Pancreas (tissue), 10 donors: ENCODE data around the gene PNMA8C. TPM values are rescaled to one million over a fixed set of nuclear protein-coding genes. Genes with fewer than 3 reads are reported as not detected.

Source experiments
- ATAC-seq, 4 donors: fragments of 200-7000 bp; cut with Tn5 transposase; one replicate each; pipeline versions ENCODE4 v1.8.0 to v1.9.1; 2020; ENCODE audit warnings: mild to moderate bottlenecking in 4 of 4, moderate library complexity in 4 of 4
- DNase-seq, 6 donors: peaks; one replicate each; pipeline ENCODE4 v3.0.0-alpha.2; 2020
- FAIRE-seq: peaks from 2 replicates; lab custom pipeline; 2012; peaks lifted over from hg19 to GRCh38; lab: Jason Lieb, UNC
- H3K27ac ChIP-seq, 4 donors: fragments of 200-600 bp; sonication (generic); 1 replicate in 3 of 4; 2 replicates in 1 of 4; pipeline versions ENCODE4 v1.5.0 to v1.8.0; 2020
- H3K27me3 ChIP-seq, 4 donors: fragments of 200-600 bp; one replicate each; pipeline ENCODE4 v1.8.0; 2021
- H3K36me3 ChIP-seq, 3 donors: fragments of 200-600 bp; sonication (generic) in 1 of 3; one replicate each; pipeline versions ENCODE4 v1.5.0 to v1.8.0; 2020 to 2021
- H3K4me1 ChIP-seq, 3 donors: fragments of 200-600 bp; one replicate each; pipeline ENCODE4 v1.8.0; 2021
- H3K4me3 ChIP-seq, 4 donors: fragments of 200-600 bp; sonication (generic) in 2 of 4; one replicate each; pipeline versions ENCODE4 v1.5.0 to v1.8.0; 2020 to 2021
- H3K9me3 ChIP-seq, 4 donors: fragments of 200-600 bp; one replicate each; pipeline ENCODE4 v1.8.0; 2021
- CTCF ChIP-seq, 4 donors: fragments of 200-600 bp; sonication (generic) in 3 of 4; IDR thresholded peaks; one replicate each; pipeline versions ENCODE4 v1.5.0 to v1.8.0; 2021; ENCODE audit warnings: antibody characterized with exemption in 4 of 4
- WGBS, 2 donors: extraction: QIAGEN DNeasy Blood & Tissue Kit; methylation state at CpG; one replicate each; pipeline ENCODE4 v1.1.7; 2013; 5-methylcytosine and 5-hydroxymethylcytosine counted together
- intact Hi-C, 3 donors: fragments of 100-400 bp; cut with DNase I; formaldehyde crosslinking; loops; one replicate each; pipeline versions ENCODE4 v1.11.1 to v1.14.2; 2022
- polyA plus RNA-seq, 2 donors: library from polyadenylated mRNA; stranded (reverse); fragments of 200-250 nt; gene quantifications; one replicate each; pipeline ENCODE4 v1.2.3, GENCODE V29; 2013
- total RNA-seq, 6 donors: library from RNA; stranded (reverse); fragmentation: NEBNext Ultra II Directional in 4 of 6; extraction: Animal tissue kit (Norgen Biotek cat#: 25700) in 4 of 6; gene quantifications; one replicate each; pipeline versions ENCODE4 v1.2.1 to v1.2.4, GENCODE V29; 2021 to 2023
- donor health status: healthy with polysubstance abuse.
- donor health status: DM: no; HTN: no; CAD: no; lungs with moderate emphysema.
- donor health status: DM: no; HTN: no; CAD: no.
- donor health status: control.
- donor health status: control.
- donor health status: Bipolar disorder and iron deficiency.
- donor health status: DM: yes; HTN: yes; CAD: no.
- donor health status: DM: no; HTN: no; CAD: no.
- donor health status: DM: no; HTN: no; CAD: no.
- donor health status: DM: yes; HTN: yes; CAD: no.

PNMA8C gene
- total and polyA plus RNA-seq, 8 donors = 0.08 to 0.61 (median 0.14) TPM; not detected in 2

- WGBS, 2 donors = 71 to 75% methylated on average over 11 of the region's 11 CpGs
- no peaks in the 10 kb centered on the region for H3K36me3 ChIP-seq
- ATAC-seq (peak in 2 of 4 donors; percentile 3 to 28), FAIRE-seq (no peak), DNase-seq (no peak)
- H3K4me3 ChIP-seq = peak overlapping the region; percentile 30 to 59 (median 47)
- peak overlapping the region; percentile 40 to 69 (median 56) for H3K27ac ChIP-seq
- intact Hi-C loops = no loop called here
- TF ChIP-seq CTCF (IDR thresholded peaks at IDR 0.05) = no peak
- H3K4me1 ChIP-seq = peaks cover 0 to 5% (median 4%) of the 10 kb centered on the region in 3 donors
- no peaks in the 10 kb centered on the region for H3K9me3 ChIP-seq
- H3K27me3 ChIP-seq = no peaks in the 10 kb centered on the region
Observed at GRCh38 chr19:46471811-46472543, 43.2 kb upstream of the PNMA8C start.

- FAIRE-seq (no peak), DNase-seq (peak; percentile 58 to 90 (median 74)), ATAC-seq (peak; percentile 84 to 88 (median 86))
- peak within 1 kb of the TSS; percentile 30 to 59 (median 47) for H3K4me3 ChIP-seq
- H3K27me3 ChIP-seq = no peaks in the 10 kb centered on the region
- no peak for TF ChIP-seq CTCF (IDR thresholded peaks at IDR 0.05)
- no peaks in the 10 kb centered on the region for H3K9me3 ChIP-seq
- peaks cover 0 to 5% (median 4%) of the 10 kb centered on the region in 3 donors for H3K4me1 ChIP-seq
- WGBS, 2 donors = 1 to 2% methylated on average over 40 to 57 of the region's 57 CpGs
- intact Hi-C loops = no loop called here
- H3K36me3 ChIP-seq = no peaks in the 10 kb centered on the region
- H3K27ac ChIP-seq = peak within 1 kb of the TSS; percentile 40 to 69 (median 56)
Observed at GRCh38 chr19:46471116-46471733, 42.5 kb upstream of the PNMA8C start, which contains the start of gene PNMA8A. TSS of gene PNMA8A (minus strand) at chr19:46471563. CDS start at chr19:46471035, 528 bp downstream.

GRCh38 chr19:46470376-46470775, 41.6 kb upstream of the PNMA8C start:
- no peaks in the 10 kb centered on the region for H3K9me3 ChIP-seq
- H3K4me3 ChIP-seq = peak overlapping the region in 2 of 4 donors; percentile 59
- H3K27ac ChIP-seq = no peak overlapping the region
- H3K27me3 ChIP-seq = no peaks in the 10 kb centered on the region
- intact Hi-C loops = no loop called here
- peak in 1 of 6 donors; percentile 48 for DNase-seq
- no peaks in the 10 kb centered on the region for H3K36me3 ChIP-seq
- peaks cover 0 to 5% (median 4%) of the 10 kb centered on the region in 3 donors for H3K4me1 ChIP-seq
- no peak for TF ChIP-seq CTCF (IDR thresholded peaks at IDR 0.05)
- no peak for ATAC-seq
- no peak for FAIRE-seq
- WGBS, 2 donors = 92 to 96% methylated on average over 10 of the region's 10 CpGs

GRCh38 chr19:46469541-46470185, 40.9 kb upstream of the PNMA8C start:
- intact Hi-C loops = no loop called here
- TF ChIP-seq CTCF (IDR thresholded peaks at IDR 0.05) = no peak
- peak in 2 of 6 donors; percentile 44 to 60 for DNase-seq
- H3K4me3 ChIP-seq = no peak overlapping the region
- no peak for ATAC-seq
- no peaks in the 10 kb centered on the region for H3K9me3 ChIP-seq
- FAIRE-seq = no peak
- H3K27me3 ChIP-seq = no peaks in the 10 kb centered on the region
- peaks cover 0 to 5% (median 4%) of the 10 kb centered on the region in 3 donors for H3K4me1 ChIP-seq
- H3K27ac ChIP-seq = no peak overlapping the region
- 93 to 97% methylated on average over 18 of the region's 18 CpGs for WGBS, 2 donors
- no peaks in the 10 kb centered on the region for H3K36me3 ChIP-seq
